IPS-11a (cell line): ENCODE measurements around the gene TTLL11.
"Not testable (repeated sequence)": the region's sequence is repeated elsewhere in the genome, so short reads cannot be mapped to it uniquely, and the experiment has no call there.

Experiments used
- H3K4me3 ChIP-seq: one replicate; pipeline ENCODE4 v1.5.1; 2013; ENCODE audit warnings: low read depth, low read length, control low read depth

TTLL11 gene

GRCh38 chr9:121914604-121915303, 178.4 kb downstream of the TTLL11 start:
- no peak overlapping the region for H3K4me3 ChIP-seq

- H3K4me3 ChIP-seq: no peak overlapping the region
These were observed 179.0 kb downstream of the TTLL11 start for GRCh38 chr9:121914017-121914595.

GRCh38 chr9:121912812-121913627, 180.1 kb downstream of the TTLL11 start:
- no peak overlapping the region for H3K4me3 ChIP-seq

GRCh38 chr9:121910491-121911040, 182.5 kb downstream of the TTLL11 start:
- H3K4me3 ChIP-seq: no peak overlapping the region

GRCh38 chr9:121909111-121909510, 184.0 kb downstream of the TTLL11 start:
- no peak overlapping the region for H3K4me3 ChIP-seq

GRCh38 chr9:121906074-121906870, 186.8 kb downstream of the TTLL11 start:
- no peak overlapping the region for H3K4me3 ChIP-seq

- H3K4me3 ChIP-seq: no peak overlapping the region
These were observed 190.5 kb downstream of the TTLL11 start for GRCh38 chr9:121902461-121903135.

GRCh38 chr9:121901616-121902015, 191.5 kb downstream of the TTLL11 start:
- no peak overlapping the region for H3K4me3 ChIP-seq

GRCh38 chr9:121900163-121900562, 192.9 kb downstream of the TTLL11 start:
- H3K4me3 ChIP-seq: no peak overlapping the region

GRCh38 chr9:121898856-121899255, 194.3 kb downstream of the TTLL11 start:
- no peak overlapping the region for H3K4me3 ChIP-seq

GRCh38 chr9:121897140-121897539, 196.0 kb downstream of the TTLL11 start:
- no peak overlapping the region for H3K4me3 ChIP-seq

GRCh38 chr9:121896545-121896943, 196.6 kb downstream of the TTLL11 start:
- no peak overlapping the region for H3K4me3 ChIP-seq

- no peak overlapping the region for H3K4me3 ChIP-seq
These were observed 197.1 kb downstream of the TTLL11 start for GRCh38 chr9:121895818-121896544.

GRCh38 chr9:121895358-121895757, 197.8 kb downstream of the TTLL11 start:
- H3K4me3 ChIP-seq: no peak overlapping the region

GRCh38 chr9:121894380-121894779, 198.7 kb downstream of the TTLL11 start:
- H3K4me3 ChIP-seq: not testable (repeated sequence)

- no peak overlapping the region for H3K4me3 ChIP-seq
These were observed 199.3 kb downstream of the TTLL11 start for GRCh38 chr9:121893786-121894185.

GRCh38 chr9:121892706-121893105, 200.4 kb downstream of the TTLL11 start:
- H3K4me3 ChIP-seq: no peak overlapping the region

GRCh38 chr9:121890746-121891145, 202.4 kb downstream of the TTLL11 start:
- no peak overlapping the region for H3K4me3 ChIP-seq

GRCh38 chr9:121889990-121890563, 203.0 kb downstream of the TTLL11 start:
- no peak overlapping the region for H3K4me3 ChIP-seq
